HepG2 (cell line): ENCODE results near the gene ADIPOR2. TPM values are rescaled to one million over a fixed set of nuclear protein-coding genes. Genes with fewer than 3 reads are reported as not detected.
A peak's percentile ranks its signal among the peaks of the same experiment; 100 is the strongest.

Experiments
- DRAP1 ChIP-seq: IDR thresholded peaks from 2 replicates; pipeline ENCODE4 v1.6.1; 2016; ENCODE audit warnings: missing genetic modification reagents, missing compliant biosample characterization
- FOXK2 ChIP-seq: fragments of 450-650 bp; IDR thresholded peaks from 2 replicates; pipeline ENCODE4 v1.6.1; 2016
- GATAD2A ChIP-seq: IDR thresholded peaks from 2 replicates; pipeline ENCODE4 v1.6.1; 2016
- GLMP ChIP-seq: sonication (generic); formaldehyde crosslinking; IDR thresholded peaks from 2 replicates; pipeline ENCODE4 v1.9.0; 2021; ENCODE audit warnings: missing genetic modification reagents, mild to moderate bottlenecking, borderline replicate concordance
- HMG20B ChIP-seq: conservative IDR thresholded peaks from 2 replicates; pipeline ENCODE4 v1.6.1; 2016; ENCODE audit warnings: missing genetic modification reagents, missing compliant biosample characterization
- HNF1B ChIP-seq: sonication (generic); formaldehyde crosslinking; IDR thresholded peaks from 2 replicates; pipeline ENCODE4 v1.5.1; 2020; ENCODE audit warnings: mild to moderate bottlenecking, moderate library complexity, missing genetic modification reagents
- HNRNPLL ChIP-seq: fragments of 200-400 bp; formaldehyde crosslinking; IDR thresholded peaks from 2 replicates; pipeline ENCODE4 v1.6.1; 2017; ENCODE audit warnings: mild to moderate bottlenecking, low read depth, low read length; ENCODE audit not compliant: poor library complexity, severe bottlenecking
- MAFG ChIP-seq: sonication (generic); formaldehyde crosslinking; IDR thresholded peaks from 2 replicates; pipeline ENCODE4 v1.5.1; 2020; ENCODE audit warnings: mild to moderate bottlenecking, missing genetic modification reagents
- MIER3 ChIP-seq: IDR thresholded peaks from 2 replicates; pipeline ENCODE4 v1.6.1; 2016; ENCODE audit warnings: missing compliant biosample characterization, borderline replicate concordance
- MLLT10 ChIP-seq: sonication (generic); formaldehyde crosslinking; IDR thresholded peaks from 2 replicates; pipeline ENCODE4 v1.4.0; 2020; ENCODE audit warnings: missing genetic modification reagents
- PHB2 ChIP-seq: fragments of 450-650 bp; IDR thresholded peaks from 2 replicates; pipeline ENCODE4 v1.6.1; 2018; ENCODE audit not compliant: partially characterized antibody
- SALL1 ChIP-seq: sonication (generic); formaldehyde crosslinking; IDR thresholded peaks from 2 replicates; pipeline ENCODE4 v1.8.0; 2022; ENCODE audit warnings: mild to moderate bottlenecking, missing genetic modification reagents
- STAT5B ChIP-seq: sonication (generic); formaldehyde crosslinking; IDR thresholded peaks from 2 replicates; pipeline ENCODE4 v1.4.0; 2020; ENCODE audit warnings: missing genetic modification reagents
- ZC3H13 ChIP-seq: sonication (generic); formaldehyde crosslinking; IDR thresholded peaks from 2 replicates; pipeline ENCODE4 v1.8.1; 2023; ENCODE audit warnings: mild to moderate bottlenecking, missing genetic modification reagents, moderate library complexity
- ZEB1 ChIP-seq: IDR thresholded peaks from 2 replicates; pipeline ENCODE4 v1.6.1; 2012; ENCODE audit warnings: mild to moderate bottlenecking, low read depth, inconsistent platforms; ENCODE audit not compliant: insufficient replicate concordance
- ZFP36L1 ChIP-seq: sonication (generic); formaldehyde crosslinking; IDR thresholded peaks from 2 replicates; pipeline ENCODE4 v1.8.0; 2022; ENCODE audit warnings: mild to moderate bottlenecking, missing genetic modification reagents, moderate library complexity
- ZNF296 ChIP-seq: sonication (generic); formaldehyde crosslinking; conservative IDR thresholded peaks from 2 replicates; pipeline ENCODE4 v1.5.0; 2020; ENCODE audit warnings: mild to moderate bottlenecking, missing genetic modification reagents
- ZNF33B ChIP-seq: sonication (generic); formaldehyde crosslinking; IDR thresholded peaks from 2 replicates; pipeline ENCODE4 v1.5.1; 2020; ENCODE audit warnings: mild to moderate bottlenecking, missing genetic modification reagents
- ZNF512B ChIP-seq: sonication (generic); formaldehyde crosslinking; IDR thresholded peaks from 2 replicates; pipeline ENCODE4 v1.5.1; 2020; ENCODE audit warnings: missing genetic modification reagents, mild to moderate bottlenecking, borderline replicate concordance
- ZNF543 ChIP-seq: sonication (generic); formaldehyde crosslinking; IDR thresholded peaks from 2 replicates; pipeline ENCODE4 v1.4.0; 2020; ENCODE audit warnings: mild to moderate bottlenecking, missing genetic modification reagents
- ZNF550 ChIP-seq: sonication (generic); formaldehyde crosslinking; IDR thresholded peaks from 2 replicates; pipeline ENCODE4 v1.4.0; 2020; ENCODE audit warnings: mild to moderate bottlenecking, missing genetic modification reagents, borderline replicate concordance
- ZNF674 ChIP-seq: sonication (generic); formaldehyde crosslinking; IDR thresholded peaks from 2 replicates; pipeline ENCODE4 v1.5.0; 2020; ENCODE audit warnings: low read depth, mild to moderate bottlenecking, missing genetic modification reagents
- ZNF75D ChIP-seq: sonication (generic); formaldehyde crosslinking; IDR thresholded peaks from 2 replicates; pipeline ENCODE4 v1.8.1; 2023; ENCODE audit warnings: missing genetic modification reagents, mild to moderate bottlenecking, borderline replicate concordance
- ZZZ3 ChIP-seq: sonication (generic); formaldehyde crosslinking; IDR thresholded peaks from 2 replicates; pipeline ENCODE4 v1.4.0; 2020; ENCODE audit warnings: missing genetic modification reagents, mild to moderate bottlenecking, borderline replicate concordance
- polyA plus RNA-seq, 8 experiments: library from polyadenylated mRNA; depleted of rRNA in 3 of 8; stranded (reverse) in 7 of 8; unstranded in 1 of 8; fragments of >200 nt; fragmentation: Illumina TruSeq in 4 of 8; extraction: Trizol in 4 of 8; gene quantifications; 2 replicates each; pipeline versions ENCODE4 v1.2.1 to v1.2.3, GENCODE V29; 2011 to 2016; ENCODE audit warnings: low read depth in 4 of 8, missing spikeins in 1 of 8, mixed read lengths in 1 of 8; ENCODE audit not compliant: insufficient read depth in 1 of 8
- total RNA-seq, 5 experiments: library from RNA; depleted of rRNA; stranded (reverse); fragments of >200 nt; fragmentation: Illumina TruSeq; extraction: Trizol; gene quantifications; 2 replicates each; pipeline ENCODE4 v1.2.3, GENCODE V29; 2016; ENCODE audit warnings: low read depth in 1 of 5
- TF ChIP-seq, protein P1 (sequence below): IDR thresholded peaks from 2 replicates; pipeline ENCODE4 v1.6.1; 2016

Gene ADIPOR2
- total and polyA plus RNA-seq, 2 of the 13 experiments (the other 11 are each of a cell fraction or from before 2014, with no cell fraction given), result 35.2 to 52.2 TPM

GRCh38 chr12:1825382-1826102, 134.7 kb downstream of the ADIPOR2 start (continued):
- no peak for TF ChIP-seq HNRNPLL
- TF ChIP-seq STAT5B, result no peak
- TF ChIP-seq MAFG (CRISPR knock-in tag), result no peak
- no peak for TF ChIP-seq HMG20B (CRISPR knock-in tag)
- 0 out of 2 replicates have a peak, but pooled peaks have one; percentile 60 for TF ChIP-seq HNF1B (CRISPR knock-in tag)
- TF ChIP-seq PHB2, result no peak
- TF ChIP-seq SALL1 (CRISPR knock-in tag), result peak; percentile 91
- no peak for TF ChIP-seq FOXK2
- no peak for TF ChIP-seq ZZZ3 (CRISPR knock-in tag)
- TF ChIP-seq, protein P1, sequence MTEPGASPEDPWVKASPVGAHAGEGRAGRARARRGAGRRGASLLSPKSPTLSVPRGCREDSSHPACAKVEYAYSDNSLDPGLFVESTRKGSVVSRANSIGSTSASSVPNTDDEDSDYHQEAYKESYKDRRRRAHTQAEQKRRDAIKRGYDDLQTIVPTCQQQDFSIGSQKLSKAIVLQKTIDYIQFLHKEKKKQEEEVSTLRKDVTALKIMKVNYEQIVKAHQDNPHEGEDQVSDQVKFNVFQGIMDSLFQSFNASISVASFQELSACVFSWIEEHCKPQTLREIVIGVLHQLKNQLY (CRISPR knock-in tag), result no peak
- no peak for TF ChIP-seq DRAP1 (CRISPR knock-in tag)
- TF ChIP-seq ZNF75D (CRISPR knock-in tag), result no peak
- TF ChIP-seq ZNF550, result no peak
- TF ChIP-seq ZNF33B, result no peak
- no peak for TF ChIP-seq ZFP36L1 (CRISPR knock-in tag)
- no peak for TF ChIP-seq ZC3H13
- no peak for TF ChIP-seq ZNF543 (CRISPR knock-in tag)
- TF ChIP-seq ZNF296 (CRISPR knock-in tag), result no peak
- TF ChIP-seq ZNF674 (CRISPR knock-in tag), result no peak
- TF ChIP-seq MIER3 (CRISPR knock-in tag), result no peak; the same call in 1 of the 2 replicates
- peak; percentile 67 for TF ChIP-seq GATAD2A (CRISPR knock-in tag)
- TF ChIP-seq ZEB1, result no peak
- no peak for TF ChIP-seq GLMP (CRISPR knock-in tag)
- TF ChIP-seq ZNF512B, result no peak
- TF ChIP-seq MLLT10, result no peak
